HG03378 (cell line): ENCODE data around the gene HDHD2.
"Not testable (repeated sequence)": the region's sequence is repeated elsewhere in the genome, so short reads cannot be mapped to it uniquely, and the experiment has no call there.

Experiments used
- ATAC-seq: cut with Tn5 transposase; IDR thresholded peaks from one replicate; pipeline ENCODE4 v1.9.1; 2021; ENCODE audit warnings: mild to moderate bottlenecking, moderate library complexity; ENCODE audit not compliant: unreplicated experiment

The HDHD2 gene, protein sequence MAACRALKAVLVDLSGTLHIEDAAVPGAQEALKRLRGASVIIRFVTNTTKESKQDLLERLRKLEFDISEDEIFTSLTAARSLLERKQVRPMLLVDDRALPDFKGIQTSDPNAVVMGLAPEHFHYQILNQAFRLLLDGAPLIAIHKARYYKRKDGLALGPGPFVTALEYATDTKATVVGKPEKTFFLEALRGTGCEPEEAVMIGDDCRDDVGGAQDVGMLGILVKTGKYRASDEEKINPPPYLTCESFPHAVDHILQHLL

DNA sequence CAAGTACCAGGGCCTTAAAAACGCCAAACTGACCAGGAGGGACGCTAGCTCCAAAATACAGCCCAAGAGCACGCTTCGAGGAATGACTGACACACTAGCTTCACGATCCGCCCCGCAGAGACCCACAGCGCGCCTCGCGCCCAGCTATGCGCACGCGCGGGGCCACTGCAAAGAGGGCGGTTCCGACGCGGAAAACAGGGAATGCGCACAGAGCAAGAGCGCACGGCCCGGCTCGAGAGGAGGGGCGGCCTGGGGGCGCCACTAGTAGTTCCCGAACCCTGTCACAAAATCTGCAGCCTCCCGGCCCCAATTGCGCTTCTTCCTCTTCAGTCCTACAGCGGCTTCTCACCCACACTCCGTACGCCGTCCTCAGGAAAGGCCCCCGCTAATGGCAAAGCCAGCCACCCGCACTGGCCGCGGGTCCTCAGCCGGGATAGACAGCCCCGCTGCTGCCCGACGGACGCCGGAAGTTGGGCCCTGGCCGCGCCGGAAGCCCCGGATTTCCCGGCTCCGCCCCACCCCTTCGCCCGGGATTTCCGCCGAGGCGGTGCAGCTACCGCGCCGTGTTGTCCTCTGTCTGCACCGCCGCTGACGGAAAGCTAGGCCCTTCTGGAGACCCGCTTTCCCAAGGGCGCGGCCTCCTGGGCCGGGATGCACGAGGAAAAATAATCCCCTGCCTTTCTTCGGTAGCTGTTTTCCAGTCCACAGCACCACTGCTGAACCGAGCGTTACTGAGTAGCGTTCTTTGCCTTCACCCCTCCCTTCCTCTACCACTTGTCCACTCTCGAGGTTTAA lies at the start of gene HDHD2:
Gene HDHD2 (minus strand): TSS at position 472 of the 795 bp plus-strand sequence. CDS start 14,061 bp downstream, outside the sequence.
- peak; percentile 73 for ATAC-seq

DNA sequence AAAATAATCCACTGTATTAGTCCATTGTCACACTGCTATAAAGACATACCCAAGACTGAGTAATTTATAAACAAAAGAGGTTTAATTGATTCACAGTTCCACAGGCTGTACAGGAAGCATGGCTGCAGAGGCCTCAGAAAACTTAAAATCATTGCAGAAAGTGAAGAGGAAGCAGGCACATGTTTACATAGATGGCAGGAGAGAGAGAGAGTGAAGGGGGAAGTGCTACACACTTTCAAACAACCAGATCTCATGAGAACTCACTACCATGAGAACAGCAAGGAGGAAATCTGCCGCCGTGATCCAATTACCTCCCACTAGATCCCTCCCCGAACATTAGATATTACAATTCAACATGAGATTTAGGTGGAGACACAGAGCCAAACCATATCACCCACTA lies 45.7 kb upstream of the HDHD2 start:
- not testable (repeated sequence) for ATAC-seq

DNA sequence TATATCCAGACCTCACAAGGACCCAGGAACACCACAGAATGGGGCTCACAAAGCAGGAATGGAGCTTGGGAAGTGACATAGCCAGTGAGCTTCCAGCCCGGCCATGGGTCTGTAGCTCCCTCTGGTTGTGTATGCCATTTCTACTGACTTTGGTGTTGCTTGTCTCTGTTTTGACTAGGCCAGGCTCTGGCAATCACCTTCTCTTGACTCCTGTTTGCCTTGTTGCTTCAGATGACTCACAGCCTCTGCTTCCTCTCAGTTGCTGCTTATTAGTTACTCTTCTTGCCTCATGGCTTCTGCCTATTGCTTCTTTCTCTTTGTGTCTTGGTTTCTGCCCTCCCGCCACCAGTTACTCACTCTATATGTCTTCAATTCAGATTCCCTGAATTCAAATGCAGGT lies 41.7 kb upstream of the HDHD2 start:
- ATAC-seq, result no peak

DNA sequence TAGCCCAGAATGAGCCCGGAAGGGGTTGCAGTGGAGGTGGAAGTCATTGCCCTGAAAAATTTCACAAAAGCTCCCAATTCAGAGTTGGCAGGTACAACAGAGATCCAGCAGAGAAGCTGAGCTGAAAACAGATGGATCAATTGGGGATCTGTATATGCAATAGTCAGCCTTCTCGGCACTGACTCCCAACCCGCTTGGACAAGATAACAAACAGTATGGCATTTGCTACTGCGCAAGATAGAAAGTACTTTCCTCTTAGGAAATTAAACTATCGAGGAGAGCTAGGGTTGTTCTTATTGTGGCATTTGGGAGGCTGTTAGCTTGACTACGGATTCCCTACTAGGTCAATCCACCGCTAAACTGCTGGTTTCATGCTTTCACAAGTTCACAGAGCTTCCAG lies 37.4 kb upstream of the HDHD2 start:
- no peak for ATAC-seq

DNA sequence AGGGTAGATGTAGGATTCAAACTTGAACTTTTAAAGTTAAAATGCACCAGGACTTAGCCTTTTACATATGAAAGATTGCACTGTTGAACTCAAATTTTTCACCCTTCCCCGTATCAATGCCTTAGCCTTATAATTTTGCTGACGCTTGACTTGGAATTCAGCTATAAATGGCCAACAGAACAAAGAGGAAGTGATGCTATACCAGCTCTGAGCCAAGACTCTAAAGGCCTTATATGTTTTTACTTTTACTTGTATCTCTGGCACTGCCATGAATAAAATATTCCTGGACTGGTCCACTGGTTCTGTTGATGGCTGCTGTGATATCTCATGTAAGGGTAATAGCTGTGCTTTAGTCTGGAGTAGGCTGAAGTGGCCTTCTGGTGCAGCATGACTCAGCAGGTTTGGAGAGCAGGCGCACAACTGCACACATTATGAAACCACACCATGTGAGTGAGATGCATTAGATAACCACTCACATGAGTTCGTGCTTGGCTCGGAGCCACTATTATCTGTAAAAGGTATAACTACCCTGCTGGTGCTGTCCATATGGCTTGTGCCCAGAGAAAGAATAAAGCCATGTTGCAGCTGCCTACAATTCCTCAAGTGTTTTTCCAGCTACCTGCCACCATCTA lies 34.2 kb upstream of the HDHD2 start:
- no peak for ATAC-seq

DNA sequence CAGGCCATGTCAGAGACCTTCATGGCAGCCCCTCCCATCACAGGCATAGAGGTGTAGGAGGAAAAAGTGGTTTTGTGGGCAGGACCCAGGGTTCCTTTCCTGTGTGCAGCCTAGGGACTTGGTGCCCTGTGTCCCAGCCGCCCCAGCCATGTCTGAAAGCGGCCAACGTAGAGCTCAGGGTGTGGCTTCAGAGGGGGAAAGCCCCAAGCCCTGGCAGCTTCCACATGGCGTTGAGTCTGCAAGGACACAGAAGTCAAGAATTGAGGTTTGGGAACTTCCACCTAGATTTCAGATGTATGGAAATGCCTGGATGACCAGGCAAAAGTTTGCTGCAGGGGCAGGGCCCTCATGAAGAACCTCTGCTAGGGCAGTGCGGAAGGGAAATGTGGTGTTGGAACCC lies 31.9 kb upstream of the HDHD2 start:
- not testable (repeated sequence) for ATAC-seq

DNA sequence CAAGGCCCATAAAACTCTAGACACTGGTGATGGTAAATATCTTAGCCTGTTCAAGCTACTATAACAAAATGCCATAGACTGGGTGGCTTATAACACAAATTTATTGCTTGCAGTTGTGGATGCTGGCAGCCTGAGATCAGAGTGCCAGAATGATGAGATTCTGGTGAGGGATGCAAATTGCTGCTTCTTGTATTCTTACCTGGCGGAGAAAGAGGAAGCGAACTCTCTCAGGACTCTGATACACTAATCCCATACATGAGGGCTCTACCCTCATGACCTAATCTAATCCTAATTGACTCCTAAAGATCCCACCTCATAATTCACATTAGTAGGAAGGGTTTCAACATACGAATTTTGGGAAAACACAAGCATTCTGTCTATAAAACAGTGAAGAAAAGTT lies 30.5 kb upstream of the HDHD2 start:
- ATAC-seq, result no peak

DNA sequence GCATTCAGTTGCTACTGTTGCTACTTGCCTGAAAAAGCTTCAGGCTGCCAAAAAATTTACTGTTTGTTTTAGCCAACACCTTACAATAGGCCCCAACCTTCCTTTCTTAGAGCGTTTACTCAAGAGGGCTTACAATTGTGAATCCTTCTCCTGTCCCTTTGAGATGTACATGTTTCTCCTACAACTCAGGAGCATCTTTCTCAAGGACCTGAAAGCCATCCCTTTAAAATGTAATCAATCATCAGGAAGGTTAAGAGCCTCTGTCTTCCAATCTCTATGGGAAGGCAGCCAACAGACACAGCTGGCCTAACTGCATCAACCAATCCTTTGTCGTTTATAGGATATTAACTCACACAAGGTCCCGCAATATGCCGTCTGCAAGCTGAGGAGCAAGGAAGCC lies 29.2 kb upstream of the HDHD2 start:
- ATAC-seq, result no peak

DNA sequence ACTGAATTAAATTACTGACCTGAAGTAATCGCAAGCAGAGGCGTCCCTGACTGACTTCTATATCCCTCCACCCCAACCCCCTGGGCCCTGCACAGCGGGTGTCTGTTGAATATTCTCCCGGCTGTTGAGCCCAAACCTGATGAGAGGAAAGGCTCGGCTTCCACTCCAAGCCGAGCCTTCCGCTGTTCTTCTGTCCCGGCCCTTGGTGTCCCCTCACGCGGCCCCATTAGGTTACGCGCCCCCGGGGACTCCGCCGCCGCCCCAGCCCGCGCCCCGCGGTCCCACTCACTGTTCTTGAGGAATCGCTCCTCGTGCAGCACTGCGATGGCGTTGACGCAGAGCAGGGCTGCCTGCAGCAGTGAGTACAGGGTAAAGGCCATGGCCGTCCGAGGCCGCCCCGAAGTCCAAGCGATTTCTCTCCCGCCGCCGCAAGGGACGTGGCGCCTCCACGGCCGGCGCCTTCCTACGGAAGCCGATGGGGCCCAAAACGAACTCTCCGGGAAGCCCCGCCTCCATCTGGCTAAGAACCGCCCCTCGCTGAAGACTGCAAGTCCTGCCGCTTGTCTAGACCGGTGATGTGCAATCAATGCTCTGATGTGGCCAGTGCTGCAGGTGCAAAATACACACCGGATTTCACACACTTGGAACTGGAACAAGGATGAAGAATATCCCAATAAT lies 25.7 kb upstream of the HDHD2 start, which contains the start of gene IER3IP1:
Gene IER3IP1 (minus strand): TSS at position 467 of the 678 bp plus-strand sequence. CDS start 87 bp downstream, at position 380.
- peak; percentile 58 for ATAC-seq

DNA sequence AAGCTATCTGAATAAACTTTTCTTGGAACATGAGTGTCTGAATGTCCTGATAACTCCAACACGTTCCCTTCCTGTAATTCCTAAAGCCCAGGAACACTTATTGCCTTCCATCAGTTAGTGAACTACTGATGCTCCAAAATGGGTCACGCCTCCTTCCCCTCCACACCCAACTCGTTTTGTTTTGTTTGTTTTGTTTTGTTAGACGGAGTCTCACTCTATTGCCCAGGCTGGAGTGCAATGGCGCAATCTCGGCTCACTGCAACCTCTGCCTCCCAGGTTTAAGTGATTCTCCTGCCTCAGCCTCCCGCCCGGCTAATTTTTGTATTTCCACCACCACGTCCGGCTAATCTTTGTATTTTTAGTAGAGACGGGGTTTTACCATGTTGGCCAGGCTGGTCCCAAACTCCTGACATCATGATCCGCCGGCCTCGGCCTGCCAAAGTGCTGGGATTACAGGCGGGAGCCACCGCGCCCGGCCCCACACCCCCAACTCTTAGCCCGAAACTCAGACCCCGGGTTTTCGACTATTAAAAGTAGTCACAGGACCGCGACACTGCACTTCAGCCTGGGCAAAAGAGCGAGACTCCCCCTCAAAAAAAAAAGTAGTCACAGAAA lies 25.1 kb upstream of the HDHD2 start:
- no peak for ATAC-seq

DNA sequence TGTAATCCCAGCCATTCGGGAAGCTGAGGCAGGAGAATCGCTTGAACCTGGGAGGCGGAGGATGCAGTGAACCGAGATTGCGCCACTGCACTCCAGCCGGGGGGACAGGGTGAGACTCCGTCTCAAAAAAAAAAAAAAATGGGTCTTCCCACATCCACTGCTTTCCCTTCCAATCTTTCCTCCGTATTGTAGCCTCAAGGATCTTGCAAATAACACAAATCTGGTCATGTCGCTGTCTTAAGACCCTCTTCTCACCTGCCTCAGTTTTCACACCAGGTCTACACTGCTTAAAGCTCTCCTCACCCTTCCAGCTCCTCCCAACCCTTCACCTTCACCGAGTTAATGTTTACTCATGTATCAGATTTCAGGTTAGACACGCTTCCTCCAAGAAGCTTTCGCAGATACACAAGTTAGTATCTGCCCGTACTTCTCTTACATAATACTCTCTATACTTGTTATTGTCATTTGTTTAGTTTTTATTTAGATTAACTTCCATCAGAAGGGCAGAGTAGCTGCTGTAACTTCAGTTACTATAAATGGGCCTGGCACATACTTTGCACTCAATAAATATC lies 24.3 kb upstream of the HDHD2 start:
- ATAC-seq, result no peak

DNA sequence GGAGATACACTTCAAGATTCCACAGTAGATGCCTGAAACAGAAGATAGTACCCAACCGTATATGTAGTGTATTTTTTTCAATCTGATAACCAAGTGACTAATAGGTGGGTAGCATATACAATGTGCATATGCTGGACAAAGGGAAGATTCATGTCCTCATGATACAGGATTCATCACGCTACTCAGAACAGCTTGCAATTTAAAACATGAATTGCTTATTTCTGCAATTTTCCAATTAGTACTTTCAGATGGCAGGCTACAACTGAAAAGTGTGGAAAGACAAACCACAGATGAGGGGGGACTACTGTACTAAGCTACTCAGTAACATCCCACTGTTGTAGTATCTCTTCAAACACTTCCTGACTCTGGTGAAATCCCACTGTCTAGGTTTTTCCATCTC lies 22.2 kb upstream of the HDHD2 start:
- ATAC-seq, result no peak

DNA sequence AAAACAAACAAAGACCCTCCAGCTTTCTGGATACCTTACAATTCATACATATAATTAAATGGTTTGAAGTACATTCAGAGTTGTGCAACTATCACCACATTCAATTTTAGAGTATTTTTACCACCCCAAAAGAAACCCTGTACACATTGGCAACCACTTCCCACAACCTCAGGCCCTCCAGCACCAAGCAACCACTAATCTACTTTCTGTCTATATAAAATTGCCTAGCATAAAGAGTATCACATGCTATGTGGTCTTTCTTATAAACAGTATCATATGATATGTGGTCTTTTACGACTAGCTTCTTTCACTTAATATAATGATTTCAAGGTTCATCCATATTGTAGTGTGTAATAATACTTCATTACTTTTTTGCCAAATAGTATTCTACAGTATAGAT lies 18.6 kb upstream of the HDHD2 start:
- no peak for ATAC-seq

DNA sequence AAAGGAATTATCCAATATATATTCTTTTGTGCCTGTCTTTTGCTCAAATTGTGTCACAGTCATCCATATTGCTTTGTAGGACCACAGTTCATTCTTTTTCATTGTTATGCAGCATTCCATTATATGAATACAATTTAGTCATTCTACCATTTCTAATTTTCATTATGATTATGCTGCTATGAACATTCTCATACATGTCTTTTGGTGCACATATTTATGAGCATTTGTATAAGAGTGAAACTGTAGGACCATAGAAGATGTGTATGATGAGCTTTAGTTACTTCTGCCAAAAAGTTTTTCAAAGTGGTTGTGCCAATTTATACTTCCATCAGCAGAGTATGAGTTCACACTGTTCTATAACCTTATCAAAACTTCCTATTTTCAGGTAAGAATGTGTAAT lies 18.2 kb upstream of the HDHD2 start:
- no peak for ATAC-seq

DNA sequence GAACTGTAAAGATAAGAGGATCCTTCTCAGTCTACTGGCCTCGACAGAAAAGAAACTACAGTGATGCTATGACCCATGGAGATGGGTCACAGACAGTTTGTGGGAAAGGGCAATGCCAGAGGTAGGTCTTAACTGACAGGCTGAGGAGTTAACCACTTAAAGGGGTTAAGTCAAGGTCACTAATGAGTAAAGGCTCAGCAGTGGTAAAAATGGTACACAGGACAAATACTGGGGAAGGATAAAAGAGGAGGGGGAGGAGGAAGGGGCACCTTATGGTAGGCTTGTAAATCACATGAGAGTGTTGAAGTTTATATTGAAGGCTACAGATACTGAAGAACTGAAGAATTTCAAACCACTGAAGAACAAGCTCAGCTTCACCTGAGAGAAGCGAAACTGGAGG lies 16.0 kb upstream of the HDHD2 start:
- no peak for ATAC-seq

DNA sequence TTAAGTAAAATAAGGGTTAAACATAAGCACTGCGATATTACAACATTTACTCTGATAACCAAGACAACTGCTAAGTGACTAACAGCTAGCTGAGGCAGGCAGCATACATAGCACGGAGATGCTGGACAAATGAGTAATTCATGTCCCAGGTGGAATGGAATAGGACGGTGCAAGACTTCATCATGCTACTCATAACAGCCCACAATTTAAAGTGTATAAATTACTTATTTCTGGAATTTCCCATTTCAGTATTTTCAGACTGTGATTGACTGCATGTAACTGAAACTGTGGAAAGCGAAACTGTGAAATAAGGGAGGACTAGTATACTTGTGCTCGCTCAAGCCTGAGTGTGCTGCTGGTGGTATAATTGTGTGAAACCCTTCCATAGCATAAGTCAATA lies 12.9 kb upstream of the HDHD2 start:
- ATAC-seq, result peak; percentile 88

DNA sequence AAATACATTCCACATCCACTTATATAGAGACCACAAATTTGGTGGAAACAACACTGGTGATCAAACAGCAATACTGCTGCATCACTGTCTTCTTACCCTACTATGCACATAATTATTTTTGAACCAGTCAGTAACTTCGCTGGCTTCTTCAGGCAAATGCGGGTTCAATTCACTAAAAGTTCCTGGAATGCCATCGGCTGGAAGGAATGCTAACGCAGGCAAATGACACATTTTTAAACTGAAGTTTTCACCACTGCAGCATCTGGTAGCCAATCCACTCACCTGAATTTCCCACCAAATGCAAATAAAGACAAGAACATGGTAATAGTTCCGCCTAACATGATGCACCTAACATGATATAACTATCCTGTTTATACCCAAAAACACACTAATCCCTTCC lies 10.0 kb upstream of the HDHD2 start:
- no peak for ATAC-seq

DNA sequence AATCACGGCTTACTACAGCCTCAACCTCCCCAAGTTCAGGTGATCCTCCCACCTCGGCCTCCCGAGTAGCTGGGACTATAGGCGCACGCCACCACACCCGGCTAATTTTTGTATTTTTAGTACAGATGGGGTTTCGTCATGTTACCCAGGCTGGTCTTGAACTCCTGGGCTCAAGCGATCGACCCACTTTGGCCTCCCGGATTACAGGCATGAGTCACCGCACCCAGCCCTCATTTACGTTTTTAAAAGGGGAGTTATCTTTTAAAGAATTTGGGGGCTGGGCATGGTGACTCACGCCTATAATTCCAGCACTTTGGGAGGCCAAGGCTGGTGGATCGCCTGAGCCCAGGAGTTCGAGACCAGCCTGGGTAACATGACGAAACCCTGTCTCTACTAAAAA lies 8.1 kb upstream of the HDHD2 start:
- ATAC-seq, result not testable (repeated sequence)

DNA sequence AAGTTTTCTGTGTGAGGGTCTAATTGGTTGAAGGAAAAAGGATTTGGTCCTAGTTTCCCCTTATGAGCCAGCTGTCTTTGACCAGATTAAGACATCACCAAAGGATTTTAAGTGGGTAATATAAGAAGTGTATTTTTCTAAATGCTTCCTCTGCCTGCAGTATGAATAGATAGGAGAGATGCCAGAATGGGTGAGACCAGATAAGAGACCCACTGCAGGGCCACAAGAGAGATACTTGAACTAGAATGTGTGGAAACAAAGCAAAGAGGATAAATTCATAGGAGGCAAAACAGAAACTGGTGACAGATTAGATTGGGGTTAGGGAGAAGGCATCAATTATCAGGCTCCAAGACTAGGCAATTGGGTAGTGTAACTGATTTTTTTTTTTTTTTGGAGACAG lies 1.1 kb upstream of the HDHD2 start:
- ATAC-seq, result no peak

DNA sequence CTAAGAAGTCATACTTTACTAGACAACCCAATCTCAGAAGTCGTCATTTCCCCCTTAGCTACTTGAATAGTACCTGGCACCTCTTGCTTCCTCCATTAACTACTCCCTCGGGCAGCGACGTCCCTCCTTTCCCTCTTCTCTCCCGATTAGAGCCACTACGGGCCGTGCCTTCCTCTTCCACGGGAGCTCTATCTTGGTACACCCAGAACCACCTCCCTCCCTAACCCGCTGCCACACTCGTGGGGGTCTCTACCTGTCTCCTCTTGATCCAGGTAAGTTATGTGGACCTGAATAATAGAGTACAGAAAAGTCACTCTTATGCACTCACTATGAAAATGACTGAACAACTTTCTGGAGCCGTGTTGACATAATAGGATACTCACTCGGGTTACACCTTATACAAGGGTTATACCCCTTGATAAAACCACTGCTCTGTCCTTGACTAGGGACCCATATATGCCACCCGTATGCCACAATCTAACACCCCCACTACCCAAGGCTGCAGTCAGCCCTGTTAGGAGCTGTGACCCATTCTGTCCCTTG lies 595 bp upstream of the HDHD2 start:
- peak; percentile 15 for ATAC-seq
